A673 (cell line): Measurements from ENCODE around the gene TPO. TPM values are rescaled to one million over a fixed set of nuclear protein-coding genes. Genes with fewer than 3 reads are reported as not detected.
"Not testable (repeated sequence)": the region's sequence is repeated elsewhere in the genome, so short reads cannot be mapped to it uniquely, and the experiment has no call there.

Experiments
- BruUV-seq: library from RNA; stranded (reverse); fragments of 400-500 nt; replicated peaks from 2 replicates; lab custom pipeline; 2021; lab: Mats Ljungman, UMichigan
- CTCF ChIA-PET: fragments of 300-600 bp; sonication (Branson Sonifier 250); formaldehyde crosslinking; loops from one replicate; lab custom pipeline; 2022; ENCODE audit warnings: antibody characterized with exemption; lab: Charles Lee
- POLR2A ChIA-PET: fragments of 300-600 bp; sonication (Branson Sonifier 250); formaldehyde crosslinking; loops from one replicate; lab custom pipeline; 2022; ENCODE audit warnings: antibody characterized with exemption; ENCODE audit not compliant: low non-redundant PET; lab: Charles Lee
- DNase-seq: peaks from one replicate; pipeline ENCODE4 v3.0.0-alpha.2; 2015; ENCODE audit warnings: low spot score
- H3K27ac ChIP-seq: fragments of 200-600 bp; sonication (generic); 2 replicates; pipeline ENCODE4 v1.5.1; 2016; ENCODE audit warnings: mixed run types, low read depth, mild to moderate bottlenecking, mixed read lengths, antibody characterized with exemption, low read length; ENCODE audit not compliant: poor library complexity, severe bottlenecking
- H3K27me3 ChIP-seq: fragments of 200-600 bp; sonication (generic); replicated peaks from 2 replicates; pipeline ENCODE4 v1.6.1; 2017; ENCODE audit warnings: mixed run types, low read depth, mild to moderate bottlenecking, mixed read lengths, antibody characterized with exemption, low read length; ENCODE audit not compliant: insufficient read depth, poor library complexity
- H3K36me3 ChIP-seq: fragments of 200-600 bp; sonication (generic); 2 replicates; pipeline ENCODE4 v1.6.1; 2016; ENCODE audit warnings: mixed run types, mild to moderate bottlenecking, mixed read lengths, antibody characterized with exemption, low read length; ENCODE audit not compliant: insufficient read depth, poor library complexity, severe bottlenecking
- H3K4me1 ChIP-seq: fragments of 200-600 bp; sonication (generic); 2 replicates; pipeline ENCODE4 v1.6.1; 2017; ENCODE audit warnings: mixed run types, mild to moderate bottlenecking, mixed read lengths, antibody characterized with exemption, low read length; ENCODE audit not compliant: insufficient read depth, poor library complexity, severe bottlenecking
- H3K4me3 ChIP-seq: fragments of 200-600 bp; sonication (generic); 2 replicates; pipeline ENCODE4 v1.5.1; 2016; ENCODE audit warnings: low read depth, mixed run types, mild to moderate bottlenecking, mixed read lengths, low read length; ENCODE audit not compliant: poor library complexity, severe bottlenecking
- H3K9me3 ChIP-seq: fragments of 200-600 bp; sonication (generic); 2 replicates; pipeline ENCODE4 v1.6.1; 2016; ENCODE audit warnings: mixed run types, low read depth, mild to moderate bottlenecking, mixed read lengths, antibody characterized with exemption, low read length; ENCODE audit not compliant: poor library complexity, severe bottlenecking
- EZH2 ChIP-seq: fragments of 200-600 bp; sonication (generic); IDR thresholded peaks from 2 replicates; pipeline ENCODE4 v1.6.1; 2017; ENCODE audit warnings: borderline replicate concordance, low read depth, mild to moderate bottlenecking, mixed read lengths, antibody characterized with exemption, low read length; ENCODE audit not compliant: poor library complexity, severe bottlenecking
- intact Hi-C: fragments of 100-400 bp; cut with micrococcal nuclease; formaldehyde crosslinking; loops from one replicate; pipeline ENCODE4 v1.10.0; 2022; ENCODE audit not compliant: unreplicated experiment
- total RNA-seq: library from RNA; stranded (reverse); gene quantifications from 2 replicates; pipeline ENCODE4 v1.2.3, GENCODE V29; 2021
- TF ChIP-seq, protein P1 (sequence below): fragments of 300-800, 200-600 bp; sonication (generic); conservative IDR thresholded peaks from 2 replicates; pipeline ENCODE4 v1.5.1; 2017; ENCODE audit warnings: low read depth, mild to moderate bottlenecking, antibody characterized with exemption, low read length, moderate library complexity, mixed read lengths

TPO gene
- total RNA-seq, 1 experiment from 2014 or later = not detected

DNA sequence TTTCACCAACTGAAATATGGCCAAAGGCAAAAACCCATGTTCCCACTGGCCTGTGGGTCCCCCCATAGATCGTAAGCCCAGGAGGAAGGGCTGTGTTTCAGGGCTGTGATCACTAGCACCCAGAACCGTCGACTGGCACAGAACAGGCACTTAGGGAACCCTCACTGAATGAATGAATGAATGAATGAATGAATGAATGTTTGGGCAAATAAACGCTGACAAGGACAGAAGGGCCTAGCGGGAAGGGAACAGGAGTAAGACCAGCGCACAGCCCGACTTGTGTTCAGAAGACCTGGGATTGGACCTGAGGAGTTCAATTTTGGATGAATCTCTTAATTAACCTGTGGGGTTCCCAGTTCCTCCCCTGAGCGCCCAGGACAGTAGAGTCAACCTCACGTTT, 76.2 kb downstream of the TPO start:
- Histone ChIP-seq H3K4me3 (no peak overlapping the region), H3K27ac (no peak overlapping the region), H3K9me3 (no peaks in the 10 kb centered on the region), H3K36me3 (no peaks in the 10 kb centered on the region), H3K4me1 (no peaks in the 10 kb centered on the region), H3K27me3 (no peaks in the 10 kb centered on the region)
- no peak for DNase-seq
- POLR2A ChIA-PET = no interaction called here
- CTCF ChIA-PET = no interaction called here
- intact Hi-C loops = no loop called here
- TF ChIP-seq, protein P1, sequence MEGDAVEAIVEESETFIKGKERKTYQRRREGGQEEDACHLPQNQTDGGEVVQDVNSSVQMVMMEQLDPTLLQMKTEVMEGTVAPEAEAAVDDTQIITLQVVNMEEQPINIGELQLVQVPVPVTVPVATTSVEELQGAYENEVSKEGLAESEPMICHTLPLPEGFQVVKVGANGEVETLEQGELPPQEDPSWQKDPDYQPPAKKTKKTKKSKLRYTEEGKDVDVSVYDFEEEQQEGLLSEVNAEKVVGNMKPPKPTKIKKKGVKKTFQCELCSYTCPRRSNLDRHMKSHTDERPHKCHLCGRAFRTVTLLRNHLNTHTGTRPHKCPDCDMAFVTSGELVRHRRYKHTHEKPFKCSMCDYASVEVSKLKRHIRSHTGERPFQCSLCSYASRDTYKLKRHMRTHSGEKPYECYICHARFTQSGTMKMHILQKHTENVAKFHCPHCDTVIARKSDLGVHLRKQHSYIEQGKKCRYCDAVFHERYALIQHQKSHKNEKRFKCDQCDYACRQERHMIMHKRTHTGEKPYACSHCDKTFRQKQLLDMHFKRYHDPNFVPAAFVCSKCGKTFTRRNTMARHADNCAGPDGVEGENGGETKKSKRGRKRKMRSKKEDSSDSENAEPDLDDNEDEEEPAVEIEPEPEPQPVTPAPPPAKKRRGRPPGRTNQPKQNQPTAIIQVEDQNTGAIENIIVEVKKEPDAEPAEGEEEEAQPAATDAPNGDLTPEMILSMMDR = no peak
- BruUV-seq = no TSS peak

DNA sequence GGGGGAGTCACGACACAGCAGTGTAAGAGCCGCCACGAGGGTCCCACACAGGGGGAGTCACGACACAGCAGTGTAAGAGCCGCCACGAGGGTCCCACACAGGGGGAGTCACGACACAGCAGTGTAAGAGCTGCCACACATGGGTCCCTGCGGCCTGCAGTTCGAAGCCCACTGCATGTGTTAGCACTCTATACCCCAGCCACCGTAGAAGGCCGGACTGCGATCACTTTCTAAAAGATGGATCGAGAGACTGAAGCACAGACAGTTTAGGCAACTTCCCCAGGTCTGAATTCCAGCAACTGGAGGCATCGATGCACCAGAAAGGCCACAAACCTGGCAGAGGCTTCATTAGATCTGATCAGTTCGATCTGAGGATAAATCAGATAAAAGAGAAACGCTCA, 77.1 kb downstream of the TPO start:
- POLR2A ChIA-PET, H3K4me1 ChIP-seq, H3K4me3 ChIP-seq, H3K36me3 ChIP-seq, H3K27ac ChIP-seq, intact Hi-C loops, H3K9me3 ChIP-seq, BruUV-seq, DNase-seq, H3K27me3 ChIP-seq, CTCF ChIA-PET: not testable (repeated sequence)

DNA sequence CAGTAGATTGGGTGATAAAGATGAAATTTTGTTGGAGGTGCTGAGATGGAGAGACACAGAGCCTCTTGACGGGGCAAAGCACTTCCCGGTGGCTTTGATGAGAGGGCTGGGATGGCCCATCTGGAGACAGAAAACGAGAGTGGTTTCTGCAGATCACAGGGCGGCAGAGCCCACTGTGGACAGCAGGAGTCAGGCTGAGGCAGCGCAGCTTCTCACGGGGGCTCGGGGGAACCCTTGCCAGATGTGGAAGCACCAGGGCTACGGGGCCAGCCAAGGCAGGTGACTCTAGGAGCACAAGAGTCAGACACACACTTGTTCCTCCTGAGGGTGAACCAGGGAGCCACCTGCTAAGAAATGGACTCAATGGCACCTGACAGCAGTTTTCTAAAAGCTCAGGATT, 78.5 kb downstream of the TPO start:
- no peaks in the 10 kb centered on the region for H3K4me1 ChIP-seq
- H3K36me3 ChIP-seq = no peaks in the 10 kb centered on the region
- no peaks in the 10 kb centered on the region for H3K9me3 ChIP-seq
- ChIA-PET POLR2A (no interaction called here), CTCF (no interaction called here)
- no peaks in the 10 kb centered on the region for H3K27me3 ChIP-seq
- H3K27ac ChIP-seq = no peak overlapping the region
- no peak overlapping the region for H3K4me3 ChIP-seq
- TF ChIP-seq, protein P1 = no peak
- TF ChIP-seq EZH2 = no peak
- no TSS peak for BruUV-seq
- intact Hi-C loops = no loop called here
- no peak for DNase-seq

DNA sequence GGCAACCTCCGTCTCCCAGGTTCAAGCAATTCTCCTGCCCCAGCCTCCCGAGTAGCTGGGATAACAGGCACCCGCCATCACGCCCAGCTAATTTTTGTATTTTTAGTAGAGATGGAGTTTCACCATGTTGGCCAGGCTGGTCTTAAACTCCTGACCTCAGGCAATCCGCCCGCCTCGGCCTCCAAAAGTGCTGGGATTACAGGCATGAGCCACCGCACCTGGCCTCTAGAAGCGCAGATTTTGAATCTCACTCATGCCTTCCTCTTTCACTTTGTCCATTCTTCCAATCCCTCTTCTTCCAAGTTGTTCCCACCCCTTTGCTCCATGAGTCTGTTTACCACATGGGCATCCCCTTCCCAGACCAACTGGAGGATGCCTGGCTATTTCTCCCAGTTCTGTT, 79.0 kb downstream of the TPO start:
- H3K27ac ChIP-seq, H3K4me1 ChIP-seq, CTCF ChIA-PET, H3K9me3 ChIP-seq, BruUV-seq, H3K4me3 ChIP-seq, H3K36me3 ChIP-seq, DNase-seq, H3K27me3 ChIP-seq, intact Hi-C loops, POLR2A ChIA-PET: not testable (repeated sequence)
